Suprapubic skin (tissue), 3 donors: ENCODE results near the gene TIGD3.

Source experiments
- POLR2A ChIP-seq, 2 donors: fragments of 450-650 bp; IDR thresholded peaks; one replicate each; pipeline ENCODE4 v1.6.1; 2017; ENCODE audit warnings: antibody characterized with exemption in 2 of 2, mild to moderate bottlenecking in 2 of 2, moderate library complexity in 2 of 2
- TF ChIP-seq, protein P1 (sequence below), 2 donors: fragments of 200-600 bp in 1 of 2; fragments of 450-650 bp in 1 of 2; sonication (generic) in 1 of 2; IDR thresholded peaks; one replicate each; pipeline ENCODE4 v1.5.1; 2016 to 2019; ENCODE audit warnings: antibody characterized with exemption in 2 of 2, mild to moderate bottlenecking in 1 of 2, moderate library complexity in 1 of 2

DNA sequence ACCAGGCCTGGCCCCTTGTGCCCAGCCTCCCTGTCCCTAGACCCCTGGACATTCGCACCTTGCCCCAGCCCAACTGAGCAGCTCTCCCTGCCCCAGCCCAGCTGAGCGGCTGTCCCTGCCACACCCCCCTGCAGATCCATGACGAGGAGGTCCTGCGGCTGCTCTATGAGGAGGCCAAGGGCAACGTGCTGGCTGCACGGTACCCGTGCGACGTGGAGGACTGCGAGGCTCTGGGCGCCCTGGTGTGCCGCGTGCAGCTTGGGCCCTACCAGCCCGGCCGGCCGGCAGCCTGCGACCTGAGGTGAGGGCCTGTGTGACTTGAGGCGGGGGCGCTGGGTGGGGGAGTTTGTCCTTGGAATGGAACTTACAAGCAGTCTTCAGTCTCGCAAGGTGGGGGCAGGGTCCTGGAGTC is 39.6 kb downstream of the TIGD3 start:
- TF ChIP-seq, protein P1, sequence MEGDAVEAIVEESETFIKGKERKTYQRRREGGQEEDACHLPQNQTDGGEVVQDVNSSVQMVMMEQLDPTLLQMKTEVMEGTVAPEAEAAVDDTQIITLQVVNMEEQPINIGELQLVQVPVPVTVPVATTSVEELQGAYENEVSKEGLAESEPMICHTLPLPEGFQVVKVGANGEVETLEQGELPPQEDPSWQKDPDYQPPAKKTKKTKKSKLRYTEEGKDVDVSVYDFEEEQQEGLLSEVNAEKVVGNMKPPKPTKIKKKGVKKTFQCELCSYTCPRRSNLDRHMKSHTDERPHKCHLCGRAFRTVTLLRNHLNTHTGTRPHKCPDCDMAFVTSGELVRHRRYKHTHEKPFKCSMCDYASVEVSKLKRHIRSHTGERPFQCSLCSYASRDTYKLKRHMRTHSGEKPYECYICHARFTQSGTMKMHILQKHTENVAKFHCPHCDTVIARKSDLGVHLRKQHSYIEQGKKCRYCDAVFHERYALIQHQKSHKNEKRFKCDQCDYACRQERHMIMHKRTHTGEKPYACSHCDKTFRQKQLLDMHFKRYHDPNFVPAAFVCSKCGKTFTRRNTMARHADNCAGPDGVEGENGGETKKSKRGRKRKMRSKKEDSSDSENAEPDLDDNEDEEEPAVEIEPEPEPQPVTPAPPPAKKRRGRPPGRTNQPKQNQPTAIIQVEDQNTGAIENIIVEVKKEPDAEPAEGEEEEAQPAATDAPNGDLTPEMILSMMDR (IDR thresholded peaks at IDR 0.05) = no peak
- TF ChIP-seq POLR2A (IDR thresholded peaks at IDR 0.05) = no peak
